B cell (primary cell): ENCODE data around the gene GNS. TPM values are rescaled to one million over a fixed set of nuclear protein-coding genes. Genes with fewer than 3 reads are reported as not detected.

ENCODE experiments used
- ATAC-seq: fragments of 200-7000 bp; cut with Tn5 transposase; one replicate; pipeline ENCODE4 v1.10.0; 2021; ENCODE audit warnings: low read depth, mild to moderate bottlenecking, moderate number of reproducible peaks, moderate library complexity
- CTCF ChIA-PET: fragments of 350-600 bp; sonication (Branson Sonifier 250); formaldehyde crosslinking; loops from one replicate; lab custom pipeline; 2021; ENCODE audit warnings: antibody characterized with exemption, inconsistent platforms; lab: Charles Lee
- POLR2A ChIA-PET: fragments of 350-600 bp; sonication (Branson Sonifier 250); formaldehyde crosslinking; loops from one replicate; lab custom pipeline; 2021; ENCODE audit warnings: antibody characterized with exemption; lab: Charles Lee
- DNase-seq: peaks from one replicate; pipeline ENCODE4 v3.0.0; 2013
- H2AFZ ChIP-seq: 2 replicates; pipeline ENCODE4 v1.6.1; 2012; ENCODE audit warnings: mild to moderate bottlenecking, low read depth, low read length; ENCODE audit not compliant: insufficient read depth, poor library complexity, severe bottlenecking
- H3K27ac ChIP-seq, 2 donors: 1 replicate in 1 of 2; 2 replicates in 1 of 2; pipeline ENCODE4 v1.5.1; 2012 to 2013; ENCODE audit warnings: low read length in 2 of 2, mild to moderate bottlenecking in 2 of 2, moderate library complexity in 1 of 2
- H3K27me3 ChIP-seq, 4 experiments: fragments of 200-600 bp in 1 of 4; sonication (generic) in 1 of 4; replicated peaks in 1 of 4; 1 replicate in 2 of 4; 2 replicates in 2 of 4; pipeline versions ENCODE4 v1.6.1 to v1.7.0; 2013 to 2016; ENCODE audit warnings: low read length in 3 of 4, mild to moderate bottlenecking in 2 of 4, mixed read lengths in 1 of 4, moderate library complexity in 1 of 4; ENCODE audit not compliant: insufficient read depth in 4 of 4, control insufficient read depth in 3 of 4; ENCODE audit errors: control extremely low read depth in 1 of 4
- H3K36me3 ChIP-seq, 2 experiments: replicated peaks in 1 of 2; 1 replicate in 1 of 2; 2 replicates in 1 of 2; pipeline versions ENCODE4 v1.6.1 to v1.7.1; 2013; ENCODE audit warnings: low read length in 1 of 2; ENCODE audit not compliant: insufficient read depth in 2 of 2, control insufficient read depth in 1 of 2; ENCODE audit errors: control extremely low read depth in 1 of 2, extremely low read depth in 1 of 2
- H3K4me1 ChIP-seq, 2 donors: fragments of 200-600 bp in 1 of 2; sonication (generic) in 1 of 2; 1 replicate in 1 of 2; 2 replicates in 1 of 2; pipeline versions ENCODE4 v1.5.1 to v1.6.1; 2013 to 2017; ENCODE audit warnings: low read length in 2 of 2; ENCODE audit not compliant: control insufficient read depth in 2 of 2, insufficient read depth in 2 of 2
- H3K4me2 ChIP-seq: replicated peaks from 2 replicates; pipeline ENCODE3; 2012; ENCODE audit warnings: mild to moderate bottlenecking, low read depth, low read length; ENCODE audit not compliant: poor library complexity, severe bottlenecking
- H3K4me3 ChIP-seq, 5 experiments: fragments of 200-600 bp in 1 of 5; sonication (generic) in 1 of 5; 1 replicate in 3 of 5; 2 replicates in 2 of 5; pipeline versions ENCODE4 v1.5.1 to v1.7.0; 2011 to 2016; ENCODE audit warnings: low read length in 4 of 5, mild to moderate bottlenecking in 4 of 5, low read depth in 2 of 5, control low read depth in 1 of 5, moderate library complexity in 1 of 5; ENCODE audit not compliant: insufficient read depth in 1 of 5; ENCODE audit errors: control extremely low read depth in 1 of 5, extremely low read depth in 1 of 5
- H3K79me2 ChIP-seq: fragments of 200-600 bp; sonication (generic); one replicate; pipeline ENCODE4 v1.6.0; 2016; ENCODE audit warnings: low read length; ENCODE audit not compliant: control insufficient read depth, insufficient read depth
- H3K9ac ChIP-seq: fragments of 200-600 bp; sonication (generic); 2 replicates; pipeline ENCODE4 v1.6.1; 2017; ENCODE audit warnings: mild to moderate bottlenecking, low read length, moderate library complexity
- H3K9me3 ChIP-seq, 3 donors: one replicate each; pipeline versions ENCODE4 v1.6.1 to v1.7.1; 2013; ENCODE audit warnings: low read length in 2 of 3; ENCODE audit not compliant: control insufficient read depth in 2 of 3, insufficient read depth in 1 of 3; ENCODE audit errors: control extremely low read depth in 1 of 3
- H4K20me1 ChIP-seq: 2 replicates; pipeline ENCODE4 v1.6.0; 2012; ENCODE audit warnings: mild to moderate bottlenecking, low read length; ENCODE audit not compliant: insufficient read depth, control insufficient read depth, poor library complexity, severe bottlenecking
- H3K27ac Mint-ChIP-seq: one replicate; pipeline ENCODE4 v1.8.0; 2021; ENCODE audit warnings: mixed read lengths
- H3K27me3 Mint-ChIP-seq: one replicate; pipeline ENCODE4 v1.8.0; 2021; ENCODE audit warnings: mixed read lengths
- H3K4me1 Mint-ChIP-seq: one replicate; pipeline ENCODE4 v1.8.0; 2021; ENCODE audit warnings: mixed read lengths
- H3K4me3 Mint-ChIP-seq: one replicate; pipeline ENCODE4 v1.8.0; 2021; ENCODE audit warnings: mixed read lengths
- H3K9me3 Mint-ChIP-seq: one replicate; pipeline ENCODE4 v1.8.0; 2022; ENCODE audit warnings: mixed read lengths; ENCODE audit not compliant: insufficient read depth
- EZH2 ChIP-seq: IDR thresholded peaks from 2 replicates; pipeline ENCODE4 v1.6.1; 2012; ENCODE audit warnings: borderline replicate concordance, low read depth, mild to moderate bottlenecking, moderate library complexity, low read length; ENCODE audit not compliant: insufficient read depth, poor library complexity, severe bottlenecking
- WGBS: methylation state at CpG from one replicate; pipeline ENCODE4 v1.1.5; 2013; ENCODE audit warnings: missing lambda C conversion rate; ENCODE audit not compliant: insufficient coverage; 5-methylcytosine and 5-hydroxymethylcytosine counted together
- intact Hi-C: fragments of 100-400 bp; cut with micrococcal nuclease; formaldehyde crosslinking; loops from one replicate; pipeline ENCODE4 v1.10.0; 2022
- polyA plus RNA-seq: library from polyadenylated mRNA; depleted of rRNA; stranded (reverse); fragments of >200 nt; gene quantifications from 2 replicates; pipeline ENCODE4 v1.2.3, GENCODE V29; 2012
- total RNA-seq, 2 donors: library from RNA; stranded (reverse); fragments of 120-200 nt in 1 of 2; gene quantifications; 1 replicate in 1 of 2; 2 replicates in 1 of 2; pipeline versions ENCODE4 v1.2.3 to v1.2.4, GENCODE V29; 2013 to 2022
- TF ChIP-seq, protein P1 (sequence below): fragments of 200-600 bp; IDR thresholded peaks from one replicate; pipeline ENCODE4 v1.8.0; 2022; ENCODE audit warnings: antibody characterized with exemption, mild to moderate bottlenecking

The GNS gene
- total and polyA plus RNA-seq, 2 donors (not counting 1 experiment from before 2014, with no cell fraction given), result 7.0 to 26.7 TPM

DNA sequence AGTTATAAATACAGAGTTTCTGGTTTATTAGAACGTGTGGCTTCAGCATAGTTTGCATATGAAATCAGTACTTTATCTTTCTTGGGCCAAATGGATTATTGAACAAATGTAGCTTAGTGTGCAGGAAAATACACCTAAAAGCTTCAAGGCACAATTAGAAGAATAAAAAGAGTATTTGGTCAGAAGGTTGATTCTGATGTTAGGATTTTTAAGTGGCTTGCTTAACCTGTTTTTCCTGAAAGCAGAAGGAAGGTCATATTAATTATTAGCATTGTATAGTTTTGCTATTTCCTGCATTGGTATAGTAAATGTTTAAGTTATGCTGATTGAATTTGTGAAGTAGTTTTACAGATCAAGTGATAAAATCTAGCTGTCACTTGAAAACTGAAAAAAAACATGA is 31.0 kb upstream of the GNS start:
- CTCF ChIA-PET, result interaction anchor here (1.0 to 1.4 kb wide), 3 partner anchors 10 to 23 kb away, joined by 3 to 5 read pairs (median 3); no protein-coding TSS in a partner anchor
- Histone ChIP-seq H3K36me3 (no peaks in the 10 kb centered on the region), H3K9me3 (peaks cover 0 to 2% (median 0%) of the 10 kb centered on the region in 3 donors), H3K27me3 (no peaks in the 10 kb centered on the region), H2AFZ (no peak overlapping the region), H4K20me1 (no peaks in the 10 kb centered on the region), H3K9ac (no peak overlapping the region), H3K4me2 (no peak overlapping the region), H3K79me2 (no peaks in the 10 kb centered on the region), H3K4me3 (no peak overlapping the region), H3K4me1 (no peaks in the 10 kb centered on the region), H3K27ac (no peak overlapping the region)
- ATAC-seq, result no peak
- no CpG with 5 or more reads among the region's 1 CpG for WGBS
- Mint-ChIP-seq H3K27me3 (peaks cover 4% of the 10 kb centered on the region), H3K4me1 (no peaks in the 10 kb centered on the region), H3K4me3 (no peak overlapping the region), H3K27ac (no peak overlapping the region), H3K9me3 (no peaks in the 10 kb centered on the region)
- no peak for DNase-seq
- TF ChIP-seq, protein P1, sequence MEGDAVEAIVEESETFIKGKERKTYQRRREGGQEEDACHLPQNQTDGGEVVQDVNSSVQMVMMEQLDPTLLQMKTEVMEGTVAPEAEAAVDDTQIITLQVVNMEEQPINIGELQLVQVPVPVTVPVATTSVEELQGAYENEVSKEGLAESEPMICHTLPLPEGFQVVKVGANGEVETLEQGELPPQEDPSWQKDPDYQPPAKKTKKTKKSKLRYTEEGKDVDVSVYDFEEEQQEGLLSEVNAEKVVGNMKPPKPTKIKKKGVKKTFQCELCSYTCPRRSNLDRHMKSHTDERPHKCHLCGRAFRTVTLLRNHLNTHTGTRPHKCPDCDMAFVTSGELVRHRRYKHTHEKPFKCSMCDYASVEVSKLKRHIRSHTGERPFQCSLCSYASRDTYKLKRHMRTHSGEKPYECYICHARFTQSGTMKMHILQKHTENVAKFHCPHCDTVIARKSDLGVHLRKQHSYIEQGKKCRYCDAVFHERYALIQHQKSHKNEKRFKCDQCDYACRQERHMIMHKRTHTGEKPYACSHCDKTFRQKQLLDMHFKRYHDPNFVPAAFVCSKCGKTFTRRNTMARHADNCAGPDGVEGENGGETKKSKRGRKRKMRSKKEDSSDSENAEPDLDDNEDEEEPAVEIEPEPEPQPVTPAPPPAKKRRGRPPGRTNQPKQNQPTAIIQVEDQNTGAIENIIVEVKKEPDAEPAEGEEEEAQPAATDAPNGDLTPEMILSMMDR, result no peak
- TF ChIP-seq EZH2, result no peak
- POLR2A ChIA-PET, result no interaction called here
- intact Hi-C loops, result no loop called here

DNA sequence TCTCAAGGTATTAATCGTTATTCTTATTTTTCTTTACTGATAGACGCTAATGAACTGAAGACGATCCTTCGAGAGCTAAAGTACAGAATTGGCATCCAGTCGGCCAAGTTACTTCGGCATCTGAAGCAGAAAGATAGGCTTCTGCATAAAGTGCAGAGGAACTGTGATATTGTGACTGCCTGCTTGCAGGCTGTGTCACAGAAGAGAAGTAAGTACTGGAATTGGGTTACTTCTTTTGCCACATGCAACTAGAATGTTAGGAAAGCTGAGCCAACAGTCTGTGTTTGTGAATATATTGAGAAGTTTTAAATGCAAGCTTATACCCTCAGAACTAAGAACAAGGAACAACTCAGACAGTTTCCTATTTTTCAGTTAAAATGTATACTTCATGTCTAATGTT is 26.6 kb upstream of the GNS start:
- Histone ChIP-seq H3K27me3 (peaks cover 0 to 19% (median 8%) of the 10 kb centered on the region in 4 experiments), H3K4me2 (no peak overlapping the region), H3K9ac (no peak overlapping the region), H3K4me3 (no peak overlapping the region), H3K27ac (no peak overlapping the region), H3K36me3 (no peaks in the 10 kb centered on the region), H2AFZ (no peak overlapping the region), H3K79me2 (no peaks in the 10 kb centered on the region), H4K20me1 (no peaks in the 10 kb centered on the region), H3K4me1 (peaks cover 17 to 18% of the 10 kb centered on the region in 2 donors), H3K9me3 (peaks cover 0 to 2% (median 0%) of the 10 kb centered on the region in 3 donors)
- no peak overlapping the region for H3K4me3 Mint-ChIP-seq
- DNase-seq, result no peak
- POLR2A ChIA-PET, result interaction anchor here (0.7 kb wide), 1 partner anchor 22 kb away, joined by 3 read pairs; no protein-coding TSS in a partner anchor
- intact Hi-C loops, result no loop called here
- CTCF ChIA-PET, result interaction anchor here (0.6 to 1.4 kb wide), 2 partner anchors 16 to 32 kb away, joined by 3 to 7 read pairs; no protein-coding TSS in a partner anchor
- ATAC-seq, result no peak
- WGBS, result 100% methylated on average over 5 of the region's 6 CpGs
- peaks cover 19% of the 10 kb centered on the region for H3K4me1 Mint-ChIP-seq
- H3K27ac Mint-ChIP-seq, result no peak overlapping the region
- TF ChIP-seq, protein P1, result no peak
- TF ChIP-seq EZH2, result no peak
- no peaks in the 10 kb centered on the region for H3K9me3 Mint-ChIP-seq
- H3K27me3 Mint-ChIP-seq, result peaks cover 20% of the 10 kb centered on the region
